OCI-LY7 (cell line): ENCODE measurements around the gene RAB31.

Experiments
- EZH2phosphoT487 ChIP-seq: fragments of 200-600 bp; sonication (generic); IDR thresholded peaks from 2 replicates; pipeline ENCODE4 v1.6.1; 2018; ENCODE audit warnings: low read depth, borderline replicate concordance, mild to moderate bottlenecking, mixed run types, antibody characterized with exemption, low read length, moderate library complexity, mixed read lengths
- TF ChIP-seq, protein P1 (sequence below): fragments of 200-600 bp; sonication (generic); conservative IDR thresholded peaks from 2 replicates; pipeline ENCODE4 v1.5.1; 2014; ENCODE audit warnings: mild to moderate bottlenecking, antibody characterized with exemption, low read length, moderate library complexity, mixed read lengths

GRCh38 chr18:9737472-9738121 is 29.5 kb downstream of the RAB31 start:
- TF ChIP-seq, protein P1, sequence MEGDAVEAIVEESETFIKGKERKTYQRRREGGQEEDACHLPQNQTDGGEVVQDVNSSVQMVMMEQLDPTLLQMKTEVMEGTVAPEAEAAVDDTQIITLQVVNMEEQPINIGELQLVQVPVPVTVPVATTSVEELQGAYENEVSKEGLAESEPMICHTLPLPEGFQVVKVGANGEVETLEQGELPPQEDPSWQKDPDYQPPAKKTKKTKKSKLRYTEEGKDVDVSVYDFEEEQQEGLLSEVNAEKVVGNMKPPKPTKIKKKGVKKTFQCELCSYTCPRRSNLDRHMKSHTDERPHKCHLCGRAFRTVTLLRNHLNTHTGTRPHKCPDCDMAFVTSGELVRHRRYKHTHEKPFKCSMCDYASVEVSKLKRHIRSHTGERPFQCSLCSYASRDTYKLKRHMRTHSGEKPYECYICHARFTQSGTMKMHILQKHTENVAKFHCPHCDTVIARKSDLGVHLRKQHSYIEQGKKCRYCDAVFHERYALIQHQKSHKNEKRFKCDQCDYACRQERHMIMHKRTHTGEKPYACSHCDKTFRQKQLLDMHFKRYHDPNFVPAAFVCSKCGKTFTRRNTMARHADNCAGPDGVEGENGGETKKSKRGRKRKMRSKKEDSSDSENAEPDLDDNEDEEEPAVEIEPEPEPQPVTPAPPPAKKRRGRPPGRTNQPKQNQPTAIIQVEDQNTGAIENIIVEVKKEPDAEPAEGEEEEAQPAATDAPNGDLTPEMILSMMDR: no peak
- no peak for TF ChIP-seq EZH2phosphoT487
